Endothelial cell of umbilical vein (primary cell): ENCODE measurements around the gene WNT2. TPM values are rescaled to one million over a fixed set of nuclear protein-coding genes. Genes with fewer than 3 reads are reported as not detected.

Source experiments
- BruUV-seq: library from RNA; stranded (reverse); fragments of 400-500 nt; replicated peaks from 2 replicates; lab custom pipeline; 2021; lab: Mats Ljungman, UMichigan
- CTCF ChIA-PET: fragments of 300-600, 350-600 bp; sonication (Branson Sonifier 250); formaldehyde crosslinking; loops from one replicate; lab custom pipeline; 2021; ENCODE audit warnings: antibody characterized with exemption, inconsistent platforms; lab: Charles Lee
- POLR2A ChIA-PET: fragments of 300-600, 350-600 bp; sonication (Branson Sonifier 250); formaldehyde crosslinking; loops from one replicate; lab custom pipeline; 2021; ENCODE audit warnings: antibody characterized with exemption, inconsistent platforms; lab: Charles Lee
- DNase-seq: peaks from one replicate; pipeline ENCODE4 v3.0.0-alpha.2; 2011; ENCODE audit warnings: low read depth, low spot score
- FAIRE-seq: peaks from 2 replicates; lab custom pipeline; 2011; peaks lifted over from hg19 to GRCh38; lab: Jason Lieb, UNC
- H2AFZ ChIP-seq: 2 replicates; pipeline ENCODE4 v1.6.0; 2012; ENCODE audit warnings: low read depth, low read length, control low read depth, inconsistent platforms
- H3K27ac ChIP-seq: 2 replicates; pipeline ENCODE4 v1.5.1; 2011; ENCODE audit warnings: low read depth, mild to moderate bottlenecking, control low read depth, low read length, moderate library complexity; ENCODE audit not compliant: insufficient read depth
- H3K27me3 ChIP-seq, 2 experiments: 2 replicates each; pipeline versions ENCODE4 v1.6.0 to v1.6.1; 2011; ENCODE audit warnings: low read length in 2 of 2, mixed read lengths in 1 of 2; ENCODE audit not compliant: control insufficient read depth in 2 of 2, insufficient read depth in 2 of 2
- H3K36me3 ChIP-seq, 2 experiments: 2 replicates in 1 of 2; 3 replicates in 1 of 2; pipeline ENCODE4 v1.5.1; 2011; ENCODE audit warnings: low read length in 2 of 2, mild to moderate bottlenecking in 1 of 2, moderate library complexity in 1 of 2; ENCODE audit not compliant: control insufficient read depth in 2 of 2, insufficient read depth in 2 of 2; ENCODE audit errors: extremely low read depth in 1 of 2
- H3K4me1 ChIP-seq: 3 replicates; pipeline ENCODE4 v1.5.1; 2011; ENCODE audit warnings: mild to moderate bottlenecking, low read length; ENCODE audit not compliant: control insufficient read depth, insufficient read depth; ENCODE audit errors: extremely low read depth
- H3K4me2 ChIP-seq: 2 replicates; pipeline ENCODE4 v1.6.1; 2011; ENCODE audit warnings: low read length, control low read depth, mixed read lengths; ENCODE audit not compliant: insufficient read depth
- H3K4me3 ChIP-seq, 3 experiments: fragments of 200-600 bp in 1 of 3; sonication (generic), shearing (Covaris generic) in 1 of 3; replicated peaks in 1 of 3; 2 replicates each; pipeline ENCODE4 v1.5.1; 2011 to 2016; ENCODE audit warnings: control low read depth in 3 of 3, low read length in 3 of 3, mild to moderate bottlenecking in 2 of 3, inconsistent platforms in 1 of 3, low read depth in 1 of 3, moderate library complexity in 1 of 3; ENCODE audit not compliant: insufficient read depth in 1 of 3
- H3K79me2 ChIP-seq: 2 replicates; pipeline ENCODE4 v1.6.0; 2012; ENCODE audit warnings: low read length, inconsistent platforms; ENCODE audit not compliant: control insufficient read depth, insufficient read depth
- H3K9ac ChIP-seq: replicated peaks from 2 replicates; pipeline ENCODE3; 2011; ENCODE audit warnings: low read length, control low read depth; ENCODE audit not compliant: insufficient read depth; ENCODE audit errors: extremely low read depth
- H3K9me1 ChIP-seq: replicated peaks from 3 replicates; pipeline ENCODE4 v1.6.0; 2011; ENCODE audit warnings: mild to moderate bottlenecking, low read length; ENCODE audit not compliant: control insufficient read depth, insufficient read depth; ENCODE audit errors: extremely low read depth
- H3K9me3 ChIP-seq: replicated peaks from 2 replicates; pipeline ENCODE4 v1.5.1; 2012; ENCODE audit warnings: low read length, inconsistent platforms; ENCODE audit not compliant: control insufficient read depth, insufficient read depth
- H4K20me1 ChIP-seq: replicated peaks from 2 replicates; pipeline ENCODE3; 2011; ENCODE audit warnings: mild to moderate bottlenecking, low read length; ENCODE audit not compliant: control insufficient read depth, insufficient read depth; ENCODE audit errors: extremely low read depth
- CTCF ChIP-seq, 2 donors: IDR thresholded peaks; 1 replicate in 1 of 2; 2 replicates in 1 of 2; pipeline ENCODE4 v1.5.1; 2011; ENCODE audit warnings: low read length in 2 of 2, mild to moderate bottlenecking in 2 of 2, moderate library complexity in 2 of 2, control low read depth in 1 of 2, inconsistent platforms in 1 of 2, low read depth in 1 of 2; ENCODE audit not compliant: insufficient read depth in 1 of 2; ENCODE audit errors: extremely low read depth in 1 of 2
- EZH2 ChIP-seq: IDR thresholded peaks from 2 replicates; pipeline ENCODE4 v1.6.1; 2012; ENCODE audit warnings: borderline replicate concordance, low read depth, mild to moderate bottlenecking, moderate library complexity, low read length, inconsistent platforms; ENCODE audit not compliant: severe bottlenecking
- FOS ChIP-seq: IDR thresholded peaks from 2 replicates; pipeline ENCODE4 v1.6.1; 2011; ENCODE audit warnings: mild to moderate bottlenecking, low read length, moderate library complexity, borderline replicate concordance; ENCODE audit not compliant: insufficient read depth
- GATA2 ChIP-seq: IDR thresholded peaks from 2 replicates; pipeline ENCODE4 v1.7.0; 2011; ENCODE audit warnings: low read depth, mild to moderate bottlenecking, moderate library complexity, mixed read lengths, low read length; ENCODE audit not compliant: insufficient read length, insufficient read depth
- JUN ChIP-seq: IDR thresholded peaks from 2 replicates; pipeline ENCODE4 v1.6.1; 2011; ENCODE audit warnings: borderline replicate concordance, low read depth; ENCODE audit not compliant: insufficient read length, insufficient read depth
- MAX ChIP-seq: IDR thresholded peaks from 2 replicates; pipeline ENCODE4 v1.6.1; 2011; ENCODE audit not compliant: insufficient read depth, insufficient read length
- MYC ChIP-seq: IDR thresholded peaks from one replicate; pipeline ENCODE4 v1.6.1; 2011; ENCODE audit warnings: mild to moderate bottlenecking, low read depth, low read length
- POLR2A ChIP-seq: IDR thresholded peaks from 2 replicates; pipeline ENCODE4 v1.6.1; 2012; ENCODE audit warnings: low read depth, mild to moderate bottlenecking, control low read depth, low read length
- POLR2AphosphoS5 ChIP-seq: IDR thresholded peaks from 2 replicates; pipeline ENCODE4 v1.6.1; 2012; ENCODE audit warnings: low read depth, mild to moderate bottlenecking, control low read depth, low read length, moderate library complexity; ENCODE audit not compliant: insufficient read depth
- dilution Hi-C: fragments of 300-500 bp; cut with MboI; formaldehyde crosslinking; loops from one replicate; pipeline ENCODE4 v1.15.0; 2019; ENCODE audit warnings: low sequenced_read_pairs; ENCODE audit not compliant: extremely low pct_ligation_motif_present
- intact Hi-C: fragments of 100-400 bp; cut with micrococcal nuclease; formaldehyde crosslinking; loops from one replicate; pipeline ENCODE4 v1.10.0; 2022
- polyA plus RNA-seq, 4 experiments: library from polyadenylated mRNA; depleted of rRNA in 3 of 4; stranded (reverse) in 3 of 4; unstranded in 1 of 4; fragments of >200 nt; gene quantifications; 2 replicates each; pipeline versions ENCODE4 v1.2.1 to v1.2.3, GENCODE V29; 2011 to 2012; ENCODE audit warnings: missing spikeins in 1 of 4
- total RNA-seq: library from RNA; stranded (reverse); gene quantifications from 2 replicates; pipeline ENCODE4 v1.2.3, GENCODE V29; 2021

The WNT2 gene
- total and polyA plus RNA-seq, 2 donors (not counting 3 experiments of a cell fraction or from before 2014, with no cell fraction given) = not detected

GRCh38 chr7:117285826-117286225 is 37.0 kb downstream of the WNT2 start:
- Histone ChIP-seq H2AFZ (no peak overlapping the region), H3K9me1 (no peaks in the 10 kb centered on the region), H3K4me2 (no peak overlapping the region), H3K36me3 (no peaks in the 10 kb centered on the region), H4K20me1 (no peaks in the 10 kb centered on the region), H3K27ac (no peak overlapping the region), H3K9me3 (no peaks in the 10 kb centered on the region), H3K79me2 (no peaks in the 10 kb centered on the region), H3K27me3 (peaks cover 0 to 2% of the 10 kb centered on the region in 2 experiments), H3K4me1 (no peaks in the 10 kb centered on the region), H3K4me3 (no peak overlapping the region), H3K9ac (no peak overlapping the region)
- intact Hi-C loops = no loop called here
- ChIA-PET CTCF (no interaction called here), POLR2A (no interaction called here)
- dilution Hi-C loops = no loop called here
- no peak for TF ChIP-seq POLR2AphosphoS5
- TF ChIP-seq CTCF (IDR thresholded peaks at IDR 0.05; ENCODE audit: extremely low read depth in 1 of 2, insufficient read depth in 1 of 2, low read depth in 1 of 2, low read length in 2 of 2) = no peak
- TF ChIP-seq JUN = no peak
- TF ChIP-seq EZH2 = no peak
- no peak for TF ChIP-seq POLR2A
- no peak for TF ChIP-seq GATA2
- no peak for TF ChIP-seq MAX
- TF ChIP-seq MYC = no peak
- TF ChIP-seq FOS = no peak
- FAIRE-seq (no peak), DNase-seq (no peak)
- no TSS peak for BruUV-seq
